Endothelial cell of umbilical vein (primary cell): ENCODE results near the gene CELSR3. TPM values are rescaled to one million over a fixed set of nuclear protein-coding genes. Genes with fewer than 3 reads are reported as not detected.
A peak's percentile ranks its signal among the peaks of the same experiment; 100 is the strongest.

Experiments
- BruUV-seq: library from RNA; stranded (reverse); fragments of 400-500 nt; replicated peaks from 2 replicates; lab custom pipeline; 2021; lab: Mats Ljungman, UMichigan
- CTCF ChIA-PET: fragments of 300-600, 350-600 bp; sonication (Branson Sonifier 250); formaldehyde crosslinking; loops from one replicate; lab custom pipeline; 2021; ENCODE audit warnings: antibody characterized with exemption, inconsistent platforms; lab: Charles Lee
- POLR2A ChIA-PET: fragments of 300-600, 350-600 bp; sonication (Branson Sonifier 250); formaldehyde crosslinking; loops from one replicate; lab custom pipeline; 2021; ENCODE audit warnings: antibody characterized with exemption, inconsistent platforms; lab: Charles Lee
- DNase-seq: peaks from one replicate; pipeline ENCODE4 v3.0.0-alpha.2; 2011; ENCODE audit warnings: low read depth, low spot score
- FAIRE-seq: peaks from 2 replicates; lab custom pipeline; 2011; peaks lifted over from hg19 to GRCh38; lab: Jason Lieb, UNC
- H2AFZ ChIP-seq: 2 replicates; pipeline ENCODE4 v1.6.0; 2012; ENCODE audit warnings: low read depth, low read length, control low read depth, inconsistent platforms
- H3K27ac ChIP-seq: 2 replicates; pipeline ENCODE4 v1.5.1; 2011; ENCODE audit warnings: low read depth, mild to moderate bottlenecking, control low read depth, low read length, moderate library complexity; ENCODE audit not compliant: insufficient read depth
- H3K27me3 ChIP-seq, 2 experiments: 2 replicates each; pipeline versions ENCODE4 v1.6.0 to v1.6.1; 2011; ENCODE audit warnings: low read length in 2 of 2, mixed read lengths in 1 of 2; ENCODE audit not compliant: control insufficient read depth in 2 of 2, insufficient read depth in 2 of 2
- H3K36me3 ChIP-seq, 2 experiments: 2 replicates in 1 of 2; 3 replicates in 1 of 2; pipeline ENCODE4 v1.5.1; 2011; ENCODE audit warnings: low read length in 2 of 2, mild to moderate bottlenecking in 1 of 2, moderate library complexity in 1 of 2; ENCODE audit not compliant: control insufficient read depth in 2 of 2, insufficient read depth in 2 of 2; ENCODE audit errors: extremely low read depth in 1 of 2
- H3K4me1 ChIP-seq: 3 replicates; pipeline ENCODE4 v1.5.1; 2011; ENCODE audit warnings: mild to moderate bottlenecking, low read length; ENCODE audit not compliant: control insufficient read depth, insufficient read depth; ENCODE audit errors: extremely low read depth
- H3K4me2 ChIP-seq: 2 replicates; pipeline ENCODE4 v1.6.1; 2011; ENCODE audit warnings: low read length, control low read depth, mixed read lengths; ENCODE audit not compliant: insufficient read depth
- H3K4me3 ChIP-seq, 3 experiments: fragments of 200-600 bp in 1 of 3; sonication (generic), shearing (Covaris generic) in 1 of 3; replicated peaks in 1 of 3; 2 replicates each; pipeline ENCODE4 v1.5.1; 2011 to 2016; ENCODE audit warnings: control low read depth in 3 of 3, low read length in 3 of 3, mild to moderate bottlenecking in 2 of 3, inconsistent platforms in 1 of 3, low read depth in 1 of 3, moderate library complexity in 1 of 3; ENCODE audit not compliant: insufficient read depth in 1 of 3
- H3K79me2 ChIP-seq: 2 replicates; pipeline ENCODE4 v1.6.0; 2012; ENCODE audit warnings: low read length, inconsistent platforms; ENCODE audit not compliant: control insufficient read depth, insufficient read depth
- H3K9ac ChIP-seq: replicated peaks from 2 replicates; pipeline ENCODE3; 2011; ENCODE audit warnings: low read length, control low read depth; ENCODE audit not compliant: insufficient read depth; ENCODE audit errors: extremely low read depth
- H3K9me1 ChIP-seq: replicated peaks from 3 replicates; pipeline ENCODE4 v1.6.0; 2011; ENCODE audit warnings: mild to moderate bottlenecking, low read length; ENCODE audit not compliant: control insufficient read depth, insufficient read depth; ENCODE audit errors: extremely low read depth
- H3K9me3 ChIP-seq: replicated peaks from 2 replicates; pipeline ENCODE4 v1.5.1; 2012; ENCODE audit warnings: low read length, inconsistent platforms; ENCODE audit not compliant: control insufficient read depth, insufficient read depth
- H4K20me1 ChIP-seq: replicated peaks from 2 replicates; pipeline ENCODE3; 2011; ENCODE audit warnings: mild to moderate bottlenecking, low read length; ENCODE audit not compliant: control insufficient read depth, insufficient read depth; ENCODE audit errors: extremely low read depth
- CTCF ChIP-seq, 2 donors: IDR thresholded peaks; 1 replicate in 1 of 2; 2 replicates in 1 of 2; pipeline ENCODE4 v1.5.1; 2011; ENCODE audit warnings: low read length in 2 of 2, mild to moderate bottlenecking in 2 of 2, moderate library complexity in 2 of 2, control low read depth in 1 of 2, inconsistent platforms in 1 of 2, low read depth in 1 of 2; ENCODE audit not compliant: insufficient read depth in 1 of 2; ENCODE audit errors: extremely low read depth in 1 of 2
- EZH2 ChIP-seq: IDR thresholded peaks from 2 replicates; pipeline ENCODE4 v1.6.1; 2012; ENCODE audit warnings: borderline replicate concordance, low read depth, mild to moderate bottlenecking, moderate library complexity, low read length, inconsistent platforms; ENCODE audit not compliant: severe bottlenecking
- FOS ChIP-seq: IDR thresholded peaks from 2 replicates; pipeline ENCODE4 v1.6.1; 2011; ENCODE audit warnings: mild to moderate bottlenecking, low read length, moderate library complexity, borderline replicate concordance; ENCODE audit not compliant: insufficient read depth
- GATA2 ChIP-seq: IDR thresholded peaks from 2 replicates; pipeline ENCODE4 v1.7.0; 2011; ENCODE audit warnings: low read depth, mild to moderate bottlenecking, moderate library complexity, mixed read lengths, low read length; ENCODE audit not compliant: insufficient read length, insufficient read depth
- JUN ChIP-seq: IDR thresholded peaks from 2 replicates; pipeline ENCODE4 v1.6.1; 2011; ENCODE audit warnings: borderline replicate concordance, low read depth; ENCODE audit not compliant: insufficient read length, insufficient read depth
- MAX ChIP-seq: IDR thresholded peaks from 2 replicates; pipeline ENCODE4 v1.6.1; 2011; ENCODE audit not compliant: insufficient read depth, insufficient read length
- MYC ChIP-seq: IDR thresholded peaks from one replicate; pipeline ENCODE4 v1.6.1; 2011; ENCODE audit warnings: mild to moderate bottlenecking, low read depth, low read length
- POLR2A ChIP-seq: IDR thresholded peaks from 2 replicates; pipeline ENCODE4 v1.6.1; 2012; ENCODE audit warnings: low read depth, mild to moderate bottlenecking, control low read depth, low read length
- POLR2AphosphoS5 ChIP-seq: IDR thresholded peaks from 2 replicates; pipeline ENCODE4 v1.6.1; 2012; ENCODE audit warnings: low read depth, mild to moderate bottlenecking, control low read depth, low read length, moderate library complexity; ENCODE audit not compliant: insufficient read depth
- dilution Hi-C: fragments of 300-500 bp; cut with MboI; formaldehyde crosslinking; loops from one replicate; pipeline ENCODE4 v1.15.0; 2019; ENCODE audit warnings: low sequenced_read_pairs; ENCODE audit not compliant: extremely low pct_ligation_motif_present
- intact Hi-C: fragments of 100-400 bp; cut with micrococcal nuclease; formaldehyde crosslinking; loops from one replicate; pipeline ENCODE4 v1.10.0; 2022
- polyA plus RNA-seq, 4 experiments: library from polyadenylated mRNA; depleted of rRNA in 3 of 4; stranded (reverse) in 3 of 4; unstranded in 1 of 4; fragments of >200 nt; gene quantifications; 2 replicates each; pipeline versions ENCODE4 v1.2.1 to v1.2.3, GENCODE V29; 2011 to 2012; ENCODE audit warnings: missing spikeins in 1 of 4
- total RNA-seq: library from RNA; stranded (reverse); gene quantifications from 2 replicates; pipeline ENCODE4 v1.2.3, GENCODE V29; 2021

Gene CELSR3
- total and polyA plus RNA-seq, 2 donors (not counting 3 experiments of a cell fraction or from before 2014, with no cell fraction given): 0.25 to 0.71 TPM

DNA sequence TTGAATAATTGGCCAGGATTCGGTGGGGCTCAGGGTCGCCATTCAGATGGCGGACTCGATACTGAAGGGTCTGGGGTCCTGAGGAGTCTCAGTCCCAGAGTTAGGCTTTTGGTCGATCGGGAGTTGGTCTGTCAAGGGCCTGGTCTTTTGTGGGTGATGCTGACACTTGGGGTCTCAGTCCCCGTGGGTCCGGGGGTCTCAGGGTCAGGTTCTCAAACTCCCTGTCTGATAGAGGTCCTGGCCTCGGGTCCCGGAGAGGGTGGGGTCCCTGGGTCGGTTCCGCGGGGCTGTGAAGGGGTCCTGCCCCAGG is 22.6 kb upstream of the CELSR3 start:
- no peaks in the 10 kb centered on the region for H3K27me3 ChIP-seq
- peaks cover 7 to 37% of the 10 kb centered on the region in 2 experiments for H3K36me3 ChIP-seq
- peak overlapping the region; percentile 62 for H3K4me2 ChIP-seq
- intact Hi-C loops (loop anchor here (2.0 kb wide), 2 partner anchors 20 to 76 kb away; partner anchors contain the start of gene UQCRC1), dilution Hi-C loops (no loop called here)
- POLR2A ChIA-PET: no interaction called here
- no peaks in the 10 kb centered on the region for H3K9me3 ChIP-seq
- H3K9ac ChIP-seq: peak overlapping the region; percentile 32
- H3K27ac ChIP-seq: no peak overlapping the region
- DNase-seq (no peak), FAIRE-seq (no peak)
- BruUV-seq: no TSS peak
- H4K20me1 ChIP-seq: no peaks in the 10 kb centered on the region
- peak overlapping the region; percentile 6 to 90 (median 42) for H3K4me3 ChIP-seq
- H2AFZ ChIP-seq: peak overlapping the region; percentile 70
- H3K4me1 ChIP-seq: peaks cover 14% of the 10 kb centered on the region
- H3K79me2 ChIP-seq: peaks cover 2% of the 10 kb centered on the region
- TF ChIP-seq POLR2AphosphoS5: no peak
- TF ChIP-seq JUN: no peak
- no peak for TF ChIP-seq MAX
- no peak for TF ChIP-seq GATA2
- TF ChIP-seq EZH2: no peak
- TF ChIP-seq MYC: no peak
- no peak for TF ChIP-seq CTCF (IDR thresholded peaks at IDR 0.05; ENCODE audit: extremely low read depth in 1 of 2, insufficient read depth in 1 of 2, low read depth in 1 of 2, low read length in 2 of 2)
- TF ChIP-seq POLR2A: no peak
- no peak for TF ChIP-seq FOS
- CTCF ChIA-PET: interaction anchor here (0.6 to 1.6 kb wide), 14 partner anchors 8 to 284 kb away, joined by 3 to 14 read pairs (median 4); partner anchors contain the start of genes CELSR3, IP6K2 and SLC26A6
- no peaks in the 10 kb centered on the region for H3K9me1 ChIP-seq
